OCI-LY7 (cell line): ENCODE data around the gene PAQR5.

Experiments
- CTCF ChIP-seq: fragments of 200-600 bp; sonication (generic); conservative IDR thresholded peaks from 2 replicates; pipeline ENCODE4 v1.5.1; 2014; ENCODE audit warnings: mild to moderate bottlenecking, antibody characterized with exemption, low read length, moderate library complexity, mixed read lengths
- EZH2phosphoT487 ChIP-seq: fragments of 200-600 bp; sonication (generic); IDR thresholded peaks from 2 replicates; pipeline ENCODE4 v1.6.1; 2018; ENCODE audit warnings: low read depth, borderline replicate concordance, mild to moderate bottlenecking, mixed run types, antibody characterized with exemption, low read length, moderate library complexity, mixed read lengths

GRCh38 chr15:69436951-69437350, 138.2 kb downstream of the PAQR5 start:
- TF ChIP-seq CTCF: no peak
- no peak for TF ChIP-seq EZH2phosphoT487
